DND-41 (cell line): ENCODE measurements around the gene MIA.
"Not testable (repeated sequence)": the region's sequence is repeated elsewhere in the genome, so short reads cannot be mapped to it uniquely, and the experiment has no call there.

Source experiments
- ATAC-seq: fragments of 200-7000 bp; cut with Tn5 transposase; 3 replicates; pipeline ENCODE4 v1.9.1; 2021; ENCODE audit warnings: low read depth; ENCODE audit not compliant: insufficient read depth
- DNase-seq: peaks from one replicate; pipeline ENCODE4 v3.0.0-alpha.2; 2020
- H2AFZ ChIP-seq: 2 replicates; pipeline ENCODE4 v1.6.0; 2012; ENCODE audit warnings: low read depth, low read length
- H3K27ac ChIP-seq: 2 replicates; pipeline ENCODE4 v1.5.1; 2012; ENCODE audit warnings: low read length, inconsistent platforms
- H3K27me3 ChIP-seq: fragments of 200-600 bp; sonication (generic); 2 replicates; pipeline ENCODE4 v1.6.0; 2012; ENCODE audit warnings: low read length, mild to moderate bottlenecking, inconsistent platforms; ENCODE audit not compliant: insufficient read depth, poor library complexity
- H3K36me3 ChIP-seq: 2 replicates; pipeline ENCODE4 v1.5.1; 2012; ENCODE audit warnings: low read length, inconsistent platforms; ENCODE audit not compliant: insufficient read depth
- H3K4me1 ChIP-seq: 2 replicates; pipeline ENCODE4 v1.5.1; 2012; ENCODE audit warnings: mild to moderate bottlenecking, low read length; ENCODE audit not compliant: insufficient read depth
- H3K4me2 ChIP-seq: 2 replicates; pipeline ENCODE4 v1.6.0; 2012; ENCODE audit warnings: mild to moderate bottlenecking, moderate library complexity, low read length, inconsistent platforms; ENCODE audit not compliant: insufficient read depth
- H3K4me3 ChIP-seq, 2 experiments: fragments of 200-600 bp in 1 of 2; shearing (Covaris generic) in 1 of 2; 2 replicates each; pipeline ENCODE4 v1.5.1; 2012 to 2016; ENCODE audit warnings: inconsistent platforms in 2 of 2, low read length in 2 of 2, mild to moderate bottlenecking in 2 of 2, low read depth in 1 of 2, moderate library complexity in 1 of 2
- H3K79me2 ChIP-seq: 2 replicates; pipeline ENCODE4 v1.6.0; 2012; ENCODE audit warnings: low read length, inconsistent platforms; ENCODE audit not compliant: insufficient read depth
- H3K9ac ChIP-seq: 2 replicates; pipeline ENCODE4 v1.6.0; 2012; ENCODE audit warnings: low read depth, mild to moderate bottlenecking, inconsistent platforms, low read length, moderate library complexity
- H3K9me3 ChIP-seq: 2 replicates; pipeline ENCODE4 v1.5.1; 2012; ENCODE audit warnings: low read length, moderate library complexity, mild to moderate bottlenecking, inconsistent platforms; ENCODE audit not compliant: insufficient read depth, severe bottlenecking
- H4K20me1 ChIP-seq: 2 replicates; pipeline ENCODE4 v1.6.0; 2012; ENCODE audit warnings: low read length; ENCODE audit not compliant: insufficient read depth

Gene MIA

GRCh38 chr19:40826699-40827385 lies 51.5 kb downstream of the MIA start:
- not testable (repeated sequence) for H3K4me3 ChIP-seq, H3K9ac ChIP-seq, H4K20me1 ChIP-seq, H3K4me2 ChIP-seq, H3K36me3 ChIP-seq, H3K27ac ChIP-seq, H3K27me3 ChIP-seq, ATAC-seq, H3K79me2 ChIP-seq, H2AFZ ChIP-seq, H3K9me3 ChIP-seq, DNase-seq, H3K4me1 ChIP-seq
